Mucosa of rectum (tissue), 2 donors: ENCODE results near the gene TOP3A.
A peak's percentile ranks its signal among the peaks of the same experiment; 100 is the strongest.

Experiments
- H3K27ac ChIP-seq, 2 donors: one replicate each; pipeline ENCODE4 v1.7.0; 2013; ENCODE audit warnings: inconsistent platforms in 2 of 2, low read depth in 2 of 2, low read length in 2 of 2
- H3K27me3 ChIP-seq, 2 donors: one replicate each; pipeline ENCODE4 v1.7.0; 2013; ENCODE audit warnings: low read length in 2 of 2; ENCODE audit not compliant: control insufficient read depth in 2 of 2, insufficient read depth in 2 of 2
- H3K36me3 ChIP-seq, 2 donors: one replicate each; pipeline ENCODE4 v1.7.0; 2013; ENCODE audit warnings: low read length in 2 of 2; ENCODE audit not compliant: control insufficient read depth in 2 of 2, insufficient read depth in 2 of 2
- H3K4me1 ChIP-seq, 2 donors: one replicate each; pipeline ENCODE4 v1.7.0; 2013; ENCODE audit warnings: low read length in 2 of 2, mild to moderate bottlenecking in 1 of 2; ENCODE audit not compliant: control insufficient read depth in 2 of 2, insufficient read depth in 2 of 2
- H3K4me3 ChIP-seq, 2 donors: one replicate each; pipeline ENCODE4 v1.7.0; 2013; ENCODE audit warnings: low read length in 2 of 2
- H3K9ac ChIP-seq, 2 donors: one replicate each; pipeline ENCODE4 v1.7.0; 2013; ENCODE audit warnings: low read length in 2 of 2, low read depth in 1 of 2, mild to moderate bottlenecking in 1 of 2
- H3K9me3 ChIP-seq, 2 donors: one replicate each; pipeline ENCODE4 v1.7.0; 2013; ENCODE audit warnings: low read length in 2 of 2; ENCODE audit not compliant: control insufficient read depth in 2 of 2
- donor health status: healthy.
- donor health status: Normal muscosa, but diverticular disease.

The TOP3A gene

DNA sequence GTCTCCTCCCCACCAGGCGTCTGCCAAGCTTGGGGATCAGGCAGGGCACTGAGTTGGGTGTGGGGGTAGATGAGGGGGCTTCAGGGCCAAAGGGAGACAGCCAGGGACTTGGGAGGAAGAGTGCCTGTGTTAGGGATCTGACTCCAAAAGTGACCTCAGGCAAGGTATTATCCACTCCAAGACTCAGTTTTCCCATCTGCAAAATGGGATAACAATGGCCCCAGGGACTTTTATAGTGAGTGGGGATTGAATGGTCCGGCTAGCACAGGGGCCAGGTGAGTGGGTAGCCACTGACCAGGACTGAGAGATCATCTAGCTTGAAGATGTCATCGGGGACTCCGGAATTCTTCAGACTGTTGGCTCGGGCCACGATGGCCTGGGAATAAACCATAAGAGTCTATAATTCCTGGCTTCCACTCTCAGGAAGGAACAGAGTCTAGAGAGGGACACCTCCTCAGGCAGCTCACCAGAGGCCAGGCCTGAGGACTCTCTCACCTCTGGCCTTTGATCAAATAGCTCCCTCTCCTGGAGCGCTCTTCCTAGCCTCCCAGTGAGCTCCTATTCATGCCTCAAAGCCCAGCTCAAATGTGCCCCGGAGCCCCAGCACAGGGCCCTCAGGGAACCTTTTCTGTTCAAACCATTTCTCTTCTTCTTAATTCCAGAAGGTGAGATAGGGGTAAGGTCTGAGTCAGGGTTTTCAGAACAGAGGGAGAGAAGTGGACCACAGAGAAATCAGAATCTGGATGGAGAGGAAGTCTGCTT, 59.7 kb downstream of the TOP3A start:
- Histone ChIP-seq H3K4me3 (no peak overlapping the region), H3K9ac (no peak overlapping the region), H3K27me3 (no peaks in the 10 kb centered on the region), H3K9me3 (no peaks in the 10 kb centered on the region), H3K36me3 (peaks cover 43 to 62% of the 10 kb centered on the region in 2 donors), H3K27ac (no peak overlapping the region), H3K4me1 (peaks cover 20 to 21% of the 10 kb centered on the region in 2 donors)

DNA sequence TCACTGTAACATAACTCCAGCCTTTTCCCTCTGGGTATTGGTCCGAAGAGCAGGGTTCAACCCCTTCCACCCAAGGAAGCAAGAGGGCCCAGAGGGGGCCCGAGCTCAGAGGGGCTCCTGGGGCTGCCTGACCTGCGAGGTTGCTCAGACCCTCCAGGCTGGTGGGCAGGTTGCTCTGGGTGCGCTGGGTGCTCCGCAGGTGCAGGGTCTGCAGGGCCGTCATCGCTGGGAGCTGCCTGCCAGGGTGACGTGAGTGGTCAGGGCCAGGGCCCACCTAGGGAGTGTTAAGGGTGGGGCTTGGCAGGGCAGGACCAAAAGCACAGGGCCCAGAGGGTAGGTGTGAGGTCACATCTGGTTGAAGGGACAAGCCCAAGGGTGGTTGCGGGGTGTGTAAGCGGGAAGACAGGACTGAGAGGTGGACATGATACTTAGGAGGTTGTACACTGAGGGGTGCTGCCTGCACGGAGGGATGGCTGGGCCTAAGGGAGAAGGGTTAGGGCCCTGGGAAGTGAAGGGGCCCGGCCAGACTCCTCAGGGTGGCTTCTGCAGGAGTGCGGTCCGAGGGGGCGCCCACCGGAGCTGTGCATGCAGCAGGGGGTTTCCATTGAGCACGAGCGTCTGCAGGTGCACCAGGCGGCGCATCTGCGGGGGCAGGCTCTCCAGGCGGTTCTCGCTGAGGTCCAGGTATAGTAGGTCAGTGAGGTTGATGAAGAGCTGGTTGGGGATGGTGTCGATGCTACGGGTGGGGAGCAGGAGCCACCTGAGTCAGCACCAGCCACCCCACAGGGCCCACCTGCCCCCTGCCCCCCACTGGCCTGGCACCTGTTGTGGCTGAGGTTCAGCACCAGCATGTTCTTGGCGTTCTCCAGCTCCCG, 60.6 kb downstream of the TOP3A start:
- Histone ChIP-seq H3K9me3 (no peaks in the 10 kb centered on the region), H3K9ac (no peak overlapping the region), H3K4me1 (peaks cover 16 to 19% of the 10 kb centered on the region in 2 donors), H3K36me3 (peaks cover 46 to 65% of the 10 kb centered on the region in 2 donors), H3K4me3 (no peak overlapping the region), H3K27me3 (no peaks in the 10 kb centered on the region), H3K27ac (no peak overlapping the region)

- peaks cover 54 to 73% of the 10 kb centered on the region in 2 donors for H3K36me3 ChIP-seq
- no peaks in the 10 kb centered on the region for H3K9me3 ChIP-seq
- no peak overlapping the region for H3K4me3 ChIP-seq
- H3K27ac ChIP-seq = no peak overlapping the region
- no peaks in the 10 kb centered on the region for H3K27me3 ChIP-seq
- H3K4me1 ChIP-seq = peaks cover 12 to 16% of the 10 kb centered on the region in 2 donors
- H3K9ac ChIP-seq = no peak overlapping the region
Measured at GRCh38 chr17:18253187-18253884, 61.5 kb downstream of the TOP3A start.

GRCh38 chr17:18252160-18252559, 62.6 kb downstream of the TOP3A start:
- Histone ChIP-seq H3K4me1 (peaks cover 14 to 16% of the 10 kb centered on the region in 2 donors), H3K36me3 (peaks cover 64 to 80% of the 10 kb centered on the region in 2 donors), H3K9ac (no peak overlapping the region), H3K27ac (no peak overlapping the region), H3K27me3 (no peaks in the 10 kb centered on the region), H3K9me3 (no peaks in the 10 kb centered on the region), H3K4me3 (no peak overlapping the region)

DNA sequence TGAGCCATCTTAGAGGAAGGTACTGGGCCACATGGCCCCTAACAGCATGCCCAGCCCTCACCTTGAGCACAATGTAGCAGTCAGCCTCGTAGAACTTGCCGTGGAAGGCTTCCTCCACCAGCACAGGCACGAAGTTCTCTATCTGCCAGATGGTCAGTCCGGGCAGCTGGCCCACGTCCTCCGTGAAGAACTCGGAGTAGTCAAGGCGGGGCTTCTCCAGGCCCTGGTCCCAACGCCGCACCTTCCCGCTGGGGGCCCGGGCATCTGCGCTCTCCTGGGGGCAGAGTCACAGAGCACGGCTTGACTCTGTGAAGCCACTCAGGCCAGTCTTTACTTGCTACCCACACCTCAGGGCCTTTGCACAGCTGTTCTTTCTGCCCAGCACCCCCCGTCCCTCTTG, 63.6 kb downstream of the TOP3A start:
- H3K4me3 ChIP-seq = no peak overlapping the region
- no peaks in the 10 kb centered on the region for H3K27me3 ChIP-seq
- peaks cover 14 to 15% of the 10 kb centered on the region in 2 donors for H3K4me1 ChIP-seq
- H3K36me3 ChIP-seq = peaks cover 69 to 81% of the 10 kb centered on the region in 2 donors
- no peak overlapping the region for H3K9ac ChIP-seq
- H3K27ac ChIP-seq = no peak overlapping the region
- H3K9me3 ChIP-seq = no peaks in the 10 kb centered on the region

DNA sequence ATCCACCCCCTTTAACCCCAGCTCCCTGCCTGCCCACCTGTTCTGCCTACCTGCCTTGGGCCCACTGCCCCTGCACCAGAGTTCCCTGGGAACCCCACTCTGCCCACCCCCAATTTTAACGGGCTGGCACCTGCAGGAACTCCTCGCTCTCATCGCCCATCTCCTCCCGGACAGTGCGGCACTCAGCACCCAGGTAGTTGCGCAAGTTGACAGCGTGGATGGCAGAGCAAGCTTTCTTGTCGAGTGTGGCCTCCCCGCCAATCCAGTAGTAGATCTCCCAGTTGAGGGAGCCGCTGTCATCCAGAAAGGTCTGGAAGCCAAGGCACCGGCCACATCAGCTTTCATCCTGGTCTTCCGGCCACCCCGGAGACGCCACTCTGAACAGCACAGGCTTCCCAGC, 64.1 kb downstream of the TOP3A start:
- H3K9me3 ChIP-seq = no peaks in the 10 kb centered on the region
- no peak overlapping the region for H3K9ac ChIP-seq
- H3K4me1 ChIP-seq = peaks cover 14 to 18% of the 10 kb centered on the region in 2 donors
- no peak overlapping the region for H3K27ac ChIP-seq
- no peak overlapping the region for H3K4me3 ChIP-seq
- no peaks in the 10 kb centered on the region for H3K27me3 ChIP-seq
- H3K36me3 ChIP-seq = peaks cover 72 to 83% of the 10 kb centered on the region in 2 donors

GRCh38 chr17:18250259-18250658, 64.5 kb downstream of the TOP3A start:
- Histone ChIP-seq H3K27me3 (no peaks in the 10 kb centered on the region), H3K9me3 (no peaks in the 10 kb centered on the region), H3K36me3 (peaks cover 75 to 83% of the 10 kb centered on the region in 2 donors), H3K27ac (no peak overlapping the region), H3K4me3 (no peak overlapping the region), H3K4me1 (peaks cover 14 to 18% of the 10 kb centered on the region in 2 donors), H3K9ac (no peak overlapping the region)

DNA sequence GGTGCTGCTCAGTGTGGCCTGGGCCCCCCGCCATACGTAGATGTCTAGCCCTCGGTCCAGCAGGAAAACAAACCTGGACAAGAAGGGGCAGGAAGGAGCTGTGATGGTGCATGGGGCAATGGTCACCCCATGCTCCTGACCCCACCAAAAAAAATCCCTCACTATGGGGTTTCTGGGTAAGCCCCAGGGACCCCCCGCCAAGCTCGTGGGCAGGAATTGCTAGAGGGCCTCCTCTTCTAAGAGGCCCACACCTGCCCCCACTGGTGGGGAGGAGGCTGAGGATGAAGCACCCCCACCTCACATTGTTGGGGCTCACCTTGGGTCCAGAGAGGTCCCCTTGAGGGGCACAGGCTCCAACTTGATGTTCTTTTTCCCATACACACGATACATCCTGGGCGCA, 66.0 kb downstream of the TOP3A start:
- Histone ChIP-seq H3K9me3 (no peaks in the 10 kb centered on the region), H3K36me3 (peaks cover 69 to 74% of the 10 kb centered on the region in 2 donors), H3K27ac (no peak overlapping the region), H3K9ac (no peak overlapping the region), H3K4me3 (no peak overlapping the region), H3K27me3 (no peaks in the 10 kb centered on the region), H3K4me1 (peaks cover 14 to 18% of the 10 kb centered on the region in 2 donors)

DNA sequence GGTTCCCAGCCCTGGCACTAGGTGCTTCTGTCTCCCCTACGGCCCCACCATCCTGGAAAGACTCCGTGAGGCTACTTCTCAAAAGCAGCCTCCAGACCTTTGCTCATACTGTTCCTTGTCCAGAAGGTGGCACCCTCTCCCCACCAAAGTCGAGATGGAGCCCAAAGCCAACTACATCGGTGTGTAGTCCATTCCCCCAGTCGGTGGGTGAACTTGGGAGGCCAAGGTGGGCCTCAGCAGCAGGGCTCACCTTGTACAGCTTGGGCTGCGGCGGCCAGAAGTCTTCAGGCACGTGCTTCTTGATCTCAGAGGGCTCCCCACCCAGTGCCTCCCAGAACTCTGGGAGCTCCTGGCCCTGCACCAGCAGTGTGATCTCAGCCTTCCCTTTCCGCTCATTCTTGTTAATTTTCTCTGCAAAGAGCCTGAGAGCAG, 66.5 kb downstream of the TOP3A start:
- Histone ChIP-seq H3K9me3 (no peaks in the 10 kb centered on the region), H3K9ac (no peak overlapping the region), H3K4me3 (no peak overlapping the region), H3K36me3 (peaks cover 65 to 73% of the 10 kb centered on the region in 2 donors), H3K27ac (peak overlapping the region; percentile 2 to 76), H3K27me3 (no peaks in the 10 kb centered on the region), H3K4me1 (peaks cover 14 to 18% of the 10 kb centered on the region in 2 donors)
